NCI-H2029 (cell line): ENCODE results near the gene FRY.

Experiments
- DNase-seq: peaks from one replicate; lab custom pipeline; 2025; lab: John Stamatoyannopoulos, UW

Gene FRY

GRCh38 chr13:32216281-32216680 lies 184.7 kb downstream of the FRY start:
- no peak for DNase-seq

GRCh38 chr13:32222046-32222676 lies 190.6 kb downstream of the FRY start:
- no peak for DNase-seq

- no peak for DNase-seq
These were observed 193.3 kb downstream of the FRY start for GRCh38 chr13:32224916-32225315.

- DNase-seq = no peak
These were observed 193.9 kb downstream of the FRY start for GRCh38 chr13:32225481-32225931.

GRCh38 chr13:32228330-32229041 lies 196.9 kb downstream of the FRY start:
- DNase-seq = peak; percentile 81

- DNase-seq = peak; percentile 8
These were observed 197.9 kb downstream of the FRY start for GRCh38 chr13:32229443-32229842.

GRCh38 chr13:32232263-32232662 lies 200.7 kb downstream of the FRY start:
- no peak for DNase-seq

- no peak for DNase-seq
These were observed 201.5 kb downstream of the FRY start for GRCh38 chr13:32233062-32233461.

- DNase-seq = no peak
These were observed 203.3 kb downstream of the FRY start for GRCh38 chr13:32234914-32235313.

- no peak for DNase-seq
These were observed 206.1 kb downstream of the FRY start for GRCh38 chr13:32237681-32238080.

- no peak for DNase-seq
These were observed 212.1 kb downstream of the FRY start for GRCh38 chr13:32243695-32244094.

- no peak for DNase-seq
These were observed 214.0 kb downstream of the FRY start for GRCh38 chr13:32245555-32245954.

GRCh38 chr13:32246468-32246867 lies 214.9 kb downstream of the FRY start:
- peak; percentile 8 for DNase-seq

GRCh38 chr13:32247887-32248286 lies 216.3 kb downstream of the FRY start:
- no peak for DNase-seq

GRCh38 chr13:32248801-32249200 lies 217.2 kb downstream of the FRY start:
- DNase-seq = no peak

- no peak for DNase-seq
These were observed 221.4 kb downstream of the FRY start for GRCh38 chr13:32252812-32253438.

GRCh38 chr13:32253911-32254399 lies 222.4 kb downstream of the FRY start:
- DNase-seq = no peak

- no peak for DNase-seq
These were observed 222.8 kb downstream of the FRY start for GRCh38 chr13:32254416-32254815.

- DNase-seq = peak; percentile 19
These were observed 223.5 kb downstream of the FRY start for GRCh38 chr13:32254916-32255723.

- DNase-seq = peak; percentile 10
These were observed 224.1 kb downstream of the FRY start for GRCh38 chr13:32255724-32256109.

GRCh38 chr13:32256243-32256642 lies 224.7 kb downstream of the FRY start:
- no peak for DNase-seq

GRCh38 chr13:32257649-32258048 lies 226.1 kb downstream of the FRY start:
- DNase-seq = no peak
